Measurements from ENCODE around the gene MAP1LC3B. TPM values are rescaled to one million over a fixed set of nuclear protein-coding genes. Genes with fewer than 3 reads are reported as not detected.

MAP1LC3B gene
- total and polyA plus RNA-seq, 2 experiments from 2014 or later, result 43.9 to 226 TPM

DNA sequence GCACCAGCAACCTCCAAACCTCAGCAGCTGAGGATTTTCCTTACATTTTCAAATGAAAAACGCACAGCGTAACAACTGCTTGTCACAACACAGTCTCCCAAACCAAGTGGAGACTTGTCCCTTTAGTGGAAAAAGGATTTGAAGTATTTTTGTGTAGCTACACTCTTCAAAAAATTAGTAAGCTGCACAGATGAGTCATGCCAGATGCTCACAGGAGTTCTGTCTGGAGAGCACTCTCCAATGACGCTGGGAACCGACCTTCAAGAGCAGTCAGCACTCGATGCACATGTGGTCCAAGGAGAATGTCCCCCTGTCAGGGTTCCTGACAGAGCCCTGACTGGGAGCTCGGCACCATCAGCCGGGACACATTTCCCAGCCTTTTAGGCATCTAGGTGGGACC lies 39.8 kb downstream of the MAP1LC3B start:
- H3K79me2 ChIP-seq (ENCODE audit: insufficient read depth), result peaks cover 73% of the 10 kb centered on the region
- no peak overlapping the region for H3K4me3 ChIP-seq
- no peaks in the 10 kb centered on the region for H3K36me3 ChIP-seq (ENCODE audit: low read depth)
- H2AFZ ChIP-seq, result no peak overlapping the region
- no peak overlapping the region for H3K9ac ChIP-seq
- peaks cover 42% of the 10 kb centered on the region for H3K4me1 ChIP-seq (ENCODE audit: insufficient read depth)
- peak overlapping the region; percentile 49 for H3K27ac ChIP-seq
- 27 to 29% methylated on average over 7 of the region's 7 CpGs for WGBS, 2 experiments (ENCODE audit: low coverage in 1 of 2, low lambda C conversion rate in 2 of 2, missing lambda C conversion rate in 2 of 2)
- H3K4me2 ChIP-seq (ENCODE audit: unreplicated experiment), result no peak overlapping the region
- H3K27me3 ChIP-seq (replicated peaks; ENCODE audit: insufficient read depth), result no peaks in the 10 kb centered on the region
- H4K20me1 ChIP-seq (ENCODE audit: insufficient read depth), result peaks cover 4% of the 10 kb centered on the region; the same call in 1 of the 2 replicates
- in situ Hi-C loops (cut with MboI), result no loop called here
- TF ChIP-seq EZH2 (IDR thresholded peaks at IDR 0.05; ENCODE audit: insufficient read depth, poor library complexity, severe bottlenecking) (no peak), EZH2phosphoT487 (IDR thresholded peaks at IDR 0.05; ENCODE audit: insufficient read depth, low read depth) (no peak)
- no peaks in the 10 kb centered on the region for H3K9me2 ChIP-seq (ENCODE audit: insufficient read depth)
- peaks cover 17% of the 10 kb centered on the region for H3F3A ChIP-seq (ENCODE audit: insufficient read depth)
- no peaks in the 10 kb centered on the region for H3K9me3 ChIP-seq (ENCODE audit: low read depth)
- DNase-seq, result peak; percentile 92

DNA sequence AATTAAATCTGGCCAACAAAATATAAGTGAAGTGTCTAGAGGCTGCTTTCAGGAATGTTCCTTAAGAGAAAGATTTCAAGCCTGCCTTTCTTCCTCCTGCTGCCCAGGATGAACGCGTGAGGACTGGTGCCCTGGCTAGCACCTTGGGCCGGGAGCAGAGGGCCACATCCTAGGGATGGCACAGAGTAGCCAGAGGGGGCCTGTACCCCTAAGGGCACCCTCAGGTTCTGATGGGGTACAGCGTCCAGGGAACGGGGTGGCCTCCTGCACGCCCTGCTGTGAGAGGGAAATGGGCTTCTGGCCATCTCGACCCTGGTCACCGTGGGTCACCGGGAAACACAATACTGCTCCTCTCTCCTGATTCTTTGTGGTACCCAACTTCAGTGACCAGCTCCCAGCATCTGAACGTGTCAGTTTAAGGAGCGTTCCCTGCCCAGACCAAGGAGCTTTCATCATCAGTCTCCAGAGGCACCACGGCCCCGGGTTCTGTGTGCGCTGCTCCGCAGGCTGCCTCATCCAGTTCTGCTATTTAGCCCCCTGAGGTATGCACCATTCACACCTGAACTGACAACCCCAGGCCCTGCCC lies 40.3 kb downstream of the MAP1LC3B start:
- TF ChIP-seq EZH2phosphoT487 (IDR thresholded peaks at IDR 0.05; ENCODE audit: insufficient read depth, low read depth) (no peak), EZH2 (IDR thresholded peaks at IDR 0.05; ENCODE audit: insufficient read depth, poor library complexity, severe bottlenecking) (no peak)
- no peak overlapping the region for H3K4me2 ChIP-seq (ENCODE audit: unreplicated experiment)
- H3K4me3 ChIP-seq, result no peak overlapping the region
- H3K9me3 ChIP-seq (ENCODE audit: low read depth), result no peaks in the 10 kb centered on the region
- H3K27ac ChIP-seq, result peak overlapping the region; percentile 49
- H3K4me1 ChIP-seq (ENCODE audit: insufficient read depth), result peaks cover 42% of the 10 kb centered on the region
- no peak overlapping the region for H2AFZ ChIP-seq
- peaks cover 4% of the 10 kb centered on the region; the same call in 1 of the 2 replicates for H4K20me1 ChIP-seq (ENCODE audit: insufficient read depth)
- H3K9me2 ChIP-seq (ENCODE audit: insufficient read depth), result no peaks in the 10 kb centered on the region
- peaks cover 19% of the 10 kb centered on the region for H3F3A ChIP-seq (ENCODE audit: insufficient read depth)
- H3K79me2 ChIP-seq (ENCODE audit: insufficient read depth), result peaks cover 73% of the 10 kb centered on the region
- H3K9ac ChIP-seq, result no peak overlapping the region
- WGBS, 2 experiments (ENCODE audit: low coverage in 1 of 2, low lambda C conversion rate in 2 of 2, missing lambda C conversion rate in 2 of 2), result 97 to 98% methylated on average over 11 to 15 of the region's 15 CpGs
- H3K27me3 ChIP-seq (replicated peaks; ENCODE audit: insufficient read depth), result no peaks in the 10 kb centered on the region
- in situ Hi-C loops (cut with MboI), result no loop called here
- no peaks in the 10 kb centered on the region for H3K36me3 ChIP-seq (ENCODE audit: low read depth)
- DNase-seq, result no peak

DNA sequence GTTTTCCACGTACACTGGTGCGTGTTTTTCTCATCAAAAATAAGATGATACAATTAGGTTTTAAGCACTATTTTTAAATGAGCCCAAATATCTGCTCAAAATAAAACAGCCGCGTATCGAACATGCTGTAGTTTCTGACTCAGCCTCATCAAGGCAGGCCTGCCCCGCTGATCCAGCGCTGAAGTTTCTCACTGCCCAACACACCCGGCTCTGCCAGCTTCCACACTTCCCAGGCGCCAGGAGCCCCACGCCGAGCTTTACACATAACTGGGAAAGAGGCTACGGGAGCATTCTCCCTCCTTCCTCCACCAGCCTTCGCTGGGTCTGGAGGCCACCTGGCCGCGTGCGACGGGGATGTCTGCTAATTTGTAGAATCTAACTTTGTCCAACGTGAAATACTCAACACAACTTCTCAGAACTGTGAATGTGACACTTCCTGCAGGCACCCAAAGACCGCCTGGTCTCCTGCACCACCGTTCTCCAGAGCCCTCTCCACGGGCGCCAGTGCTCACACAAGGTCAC lies 42.1 kb downstream of the MAP1LC3B start:
- H3K4me2 ChIP-seq (ENCODE audit: unreplicated experiment), result no peak overlapping the region
- 27 to 33% methylated on average over 22 of the region's 22 CpGs for WGBS, 2 experiments (ENCODE audit: low coverage in 1 of 2, low lambda C conversion rate in 2 of 2, missing lambda C conversion rate in 2 of 2)

DNA sequence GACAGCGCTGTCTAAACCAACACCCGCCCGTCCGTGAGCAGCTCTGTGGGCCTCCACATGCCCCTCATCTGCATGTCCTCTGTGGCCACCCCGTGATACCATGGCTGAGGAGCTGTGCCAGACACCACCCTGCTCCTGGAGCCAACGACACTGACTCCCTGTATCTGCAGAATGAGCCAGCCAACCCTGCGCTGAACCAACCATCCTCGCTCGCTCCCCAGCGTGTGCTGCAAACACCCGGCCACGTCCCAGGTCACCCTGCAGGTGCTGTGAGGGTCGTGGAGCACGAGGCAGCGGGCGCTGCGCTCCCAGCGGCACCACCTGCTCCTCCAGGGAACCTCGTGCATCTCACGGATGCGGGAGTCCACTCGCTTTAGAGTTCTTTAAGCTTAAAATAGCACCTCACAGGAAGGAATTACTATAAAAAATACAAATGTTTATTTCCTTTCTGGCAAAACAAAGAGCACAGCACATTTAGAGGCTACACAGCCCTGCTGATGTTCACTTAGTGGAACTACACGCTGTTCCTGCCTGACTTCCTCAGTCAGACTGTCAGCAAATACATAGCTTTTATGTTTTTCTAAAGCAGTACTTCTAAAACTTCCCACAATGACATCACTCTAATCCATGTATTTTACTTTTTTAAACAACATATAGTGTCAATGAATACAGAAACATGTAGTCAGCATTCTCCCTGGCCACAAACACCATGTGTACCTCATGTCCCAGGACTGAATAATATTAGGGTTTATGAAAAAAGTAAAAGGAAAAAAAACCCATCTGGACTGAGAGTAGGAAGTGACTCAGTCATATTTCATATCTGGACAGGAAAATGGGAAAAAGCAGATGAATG lies 43.5 kb downstream of the MAP1LC3B start:
- H3K79me2 ChIP-seq (ENCODE audit: insufficient read depth), result peaks cover 74% of the 10 kb centered on the region
- WGBS, 2 experiments (ENCODE audit: low coverage in 1 of 2, low lambda C conversion rate in 2 of 2, missing lambda C conversion rate in 2 of 2), result 23 to 24% methylated on average over 23 of the region's 23 CpGs
- peaks cover 50% of the 10 kb centered on the region for H3K4me1 ChIP-seq (ENCODE audit: insufficient read depth)
- peak overlapping the region; percentile 64 for H3K9ac ChIP-seq
- H2AFZ ChIP-seq, result no peak overlapping the region
- peak overlapping the region; percentile 85 for H3K4me2 ChIP-seq (ENCODE audit: unreplicated experiment)
- TF ChIP-seq EZH2 (IDR thresholded peaks at IDR 0.05; ENCODE audit: insufficient read depth, poor library complexity, severe bottlenecking) (no peak), EZH2phosphoT487 (IDR thresholded peaks at IDR 0.05; ENCODE audit: insufficient read depth, low read depth) (no peak)
- in situ Hi-C loops (cut with MboI), result no loop called here
- H3K4me3 ChIP-seq, result peak overlapping the region; percentile 60
- H4K20me1 ChIP-seq (ENCODE audit: insufficient read depth), result peaks cover 4% of the 10 kb centered on the region; the same call in 1 of the 2 replicates
- H3K9me2 ChIP-seq (ENCODE audit: insufficient read depth), result no peaks in the 10 kb centered on the region
- H3K9me3 ChIP-seq (ENCODE audit: low read depth), result no peaks in the 10 kb centered on the region
- H3F3A ChIP-seq (ENCODE audit: insufficient read depth), result peaks cover 19% of the 10 kb centered on the region
- DNase-seq, result peak; percentile 76
- H3K36me3 ChIP-seq (ENCODE audit: low read depth), result no peaks in the 10 kb centered on the region
- H3K27me3 ChIP-seq (replicated peaks; ENCODE audit: insufficient read depth), result no peaks in the 10 kb centered on the region
- peak overlapping the region; percentile 85 for H3K27ac ChIP-seq

More for the DNA sequence above, 42.1 kb downstream of the MAP1LC3B start:
- H3K36me3 ChIP-seq (ENCODE audit: low read depth), result no peaks in the 10 kb centered on the region
- no peaks in the 10 kb centered on the region for H3K9me3 ChIP-seq (ENCODE audit: low read depth)
- H3F3A ChIP-seq (ENCODE audit: insufficient read depth), result peaks cover 19% of the 10 kb centered on the region
- H3K9ac ChIP-seq, result peak overlapping the region; percentile 35; the same call in 1 of the 2 replicates
- peak; percentile 77 for DNase-seq
- H3K79me2 ChIP-seq (ENCODE audit: insufficient read depth), result peaks cover 74% of the 10 kb centered on the region
- in situ Hi-C loops (cut with MboI), result no loop called here
- no peaks in the 10 kb centered on the region for H3K9me2 ChIP-seq (ENCODE audit: insufficient read depth)
- TF ChIP-seq EZH2 (IDR thresholded peaks at IDR 0.05; ENCODE audit: insufficient read depth, poor library complexity, severe bottlenecking), result no peak
- TF ChIP-seq EZH2phosphoT487 (IDR thresholded peaks at IDR 0.05; ENCODE audit: insufficient read depth, low read depth), result no peak
- H3K4me3 ChIP-seq, result no peak overlapping the region
- no peaks in the 10 kb centered on the region for H3K27me3 ChIP-seq (replicated peaks; ENCODE audit: insufficient read depth)
- peaks cover 4% of the 10 kb centered on the region; the same call in 1 of the 2 replicates for H4K20me1 ChIP-seq (ENCODE audit: insufficient read depth)
- H3K27ac ChIP-seq, result no peak overlapping the region
- peaks cover 45% of the 10 kb centered on the region for H3K4me1 ChIP-seq (ENCODE audit: insufficient read depth)
- no peak overlapping the region for H2AFZ ChIP-seq

Data from GM23248 (cell line).